ENCODE data around the gene EPM2A. TPM values are rescaled to one million over a fixed set of nuclear protein-coding genes. Genes with fewer than 3 reads are reported as not detected.

Gene EPM2A
- polyA plus RNA-seq, 2 donors, result 1.6 to 3.1 TPM

GRCh38 chr6:145629478-145629877, 105.8 kb downstream of the EPM2A start:
- no peaks in the 10 kb centered on the region for H3K27me3 ChIP-seq (ENCODE audit: control insufficient read depth in 1 of 2, insufficient read depth in 2 of 2, low read length in 2 of 2)
- WGBS, 2 donors, result 90 to 98% methylated on average over 4 of the region's 4 CpGs
- H3K36me3 ChIP-seq (ENCODE audit: control insufficient read depth in 2 of 2, insufficient read depth in 2 of 2, low read length in 1 of 2), result peaks cover 0 to 3% of the 10 kb centered on the region in 2 donors
- no peak overlapping the region for H3K4me3 ChIP-seq (ENCODE audit: low read depth in 1 of 2, low read length in 2 of 2)
- peaks cover 0 to 3% of the 10 kb centered on the region in 2 donors for H3K4me1 ChIP-seq (ENCODE audit: control insufficient read depth in 2 of 2, insufficient read depth in 2 of 2, low read length in 1 of 2)
- no peak overlapping the region for H3K27ac ChIP-seq (ENCODE audit: low read depth in 2 of 2, low read length in 1 of 2)
- peaks cover 0 to 2% of the 10 kb centered on the region in 2 donors for H3K9me3 ChIP-seq (ENCODE audit: control insufficient read depth in 2 of 2, insufficient read depth in 1 of 2, low read depth in 1 of 2, low read length in 1 of 2)

- Histone ChIP-seq H3K4me1 (ENCODE audit: control insufficient read depth in 2 of 2, insufficient read depth in 2 of 2, low read length in 1 of 2) (no peaks in the 10 kb centered on the region), H3K27ac (ENCODE audit: low read depth in 2 of 2, low read length in 1 of 2) (no peak overlapping the region), H3K9me3 (ENCODE audit: control insufficient read depth in 2 of 2, insufficient read depth in 1 of 2, low read depth in 1 of 2, low read length in 1 of 2) (no peaks in the 10 kb centered on the region), H3K4me3 (ENCODE audit: low read depth in 1 of 2, low read length in 2 of 2) (no peak overlapping the region), H3K27me3 (ENCODE audit: control insufficient read depth in 1 of 2, insufficient read depth in 2 of 2, low read length in 2 of 2) (no peaks in the 10 kb centered on the region), H3K36me3 (ENCODE audit: control insufficient read depth in 2 of 2, insufficient read depth in 2 of 2, low read length in 1 of 2) (peaks cover 0 to 3% of the 10 kb centered on the region in 2 donors)
- 96 to 97% methylated on average over 17 of the region's 17 CpGs for WGBS, 2 donors
Observed at GRCh38 chr6:145627451-145627850, 107.9 kb downstream of the EPM2A start.

GRCh38 chr6:145626857-145627256, 108.5 kb downstream of the EPM2A start:
- Histone ChIP-seq H3K36me3 (ENCODE audit: control insufficient read depth in 2 of 2, insufficient read depth in 2 of 2, low read length in 1 of 2) (peaks cover 0 to 3% of the 10 kb centered on the region in 2 donors), H3K27me3 (ENCODE audit: control insufficient read depth in 1 of 2, insufficient read depth in 2 of 2, low read length in 2 of 2) (no peaks in the 10 kb centered on the region), H3K27ac (ENCODE audit: low read depth in 2 of 2, low read length in 1 of 2) (no peak overlapping the region), H3K9me3 (ENCODE audit: control insufficient read depth in 2 of 2, insufficient read depth in 1 of 2, low read depth in 1 of 2, low read length in 1 of 2) (no peaks in the 10 kb centered on the region), H3K4me1 (ENCODE audit: control insufficient read depth in 2 of 2, insufficient read depth in 2 of 2, low read length in 1 of 2) (no peaks in the 10 kb centered on the region), H3K4me3 (ENCODE audit: low read depth in 1 of 2, low read length in 2 of 2) (no peak overlapping the region)
- WGBS, 2 donors, result 82 to 91% methylated on average over 7 of the region's 7 CpGs

- no peaks in the 10 kb centered on the region for H3K4me1 ChIP-seq (ENCODE audit: control insufficient read depth in 2 of 2, insufficient read depth in 2 of 2, low read length in 1 of 2)
- no peak overlapping the region for H3K27ac ChIP-seq (ENCODE audit: low read depth in 2 of 2, low read length in 1 of 2)
- no peaks in the 10 kb centered on the region for H3K9me3 ChIP-seq (ENCODE audit: control insufficient read depth in 2 of 2, insufficient read depth in 1 of 2, low read depth in 1 of 2, low read length in 1 of 2)
- H3K36me3 ChIP-seq (ENCODE audit: control insufficient read depth in 2 of 2, insufficient read depth in 2 of 2, low read length in 1 of 2), result peaks cover 0 to 3% of the 10 kb centered on the region in 2 donors
- H3K4me3 ChIP-seq (ENCODE audit: low read depth in 1 of 2, low read length in 2 of 2), result no peak overlapping the region
- 95 to 97% methylated on average over 1 of the region's 1 CpG for WGBS, 2 donors
- H3K27me3 ChIP-seq (ENCODE audit: control insufficient read depth in 1 of 2, insufficient read depth in 2 of 2, low read length in 2 of 2), result no peaks in the 10 kb centered on the region
Observed at GRCh38 chr6:145623231-145623630, 112.1 kb downstream of the EPM2A start.

- WGBS, 2 donors, result 67 to 85% methylated on average over 1 of the region's 1 CpG
- Histone ChIP-seq H3K9me3 (ENCODE audit: control insufficient read depth in 2 of 2, insufficient read depth in 1 of 2, low read depth in 1 of 2, low read length in 1 of 2) (no peaks in the 10 kb centered on the region), H3K4me1 (ENCODE audit: control insufficient read depth in 2 of 2, insufficient read depth in 2 of 2, low read length in 1 of 2) (no peaks in the 10 kb centered on the region), H3K4me3 (ENCODE audit: low read depth in 1 of 2, low read length in 2 of 2) (no peak overlapping the region), H3K27ac (ENCODE audit: low read depth in 2 of 2, low read length in 1 of 2) (no peak overlapping the region), H3K36me3 (ENCODE audit: control insufficient read depth in 2 of 2, insufficient read depth in 2 of 2, low read length in 1 of 2) (no peaks in the 10 kb centered on the region), H3K27me3 (ENCODE audit: control insufficient read depth in 1 of 2, insufficient read depth in 2 of 2, low read length in 2 of 2) (no peaks in the 10 kb centered on the region)
Observed at GRCh38 chr6:145621776-145622175, 113.5 kb downstream of the EPM2A start.

GRCh38 chr6:145620088-145620487, 115.2 kb downstream of the EPM2A start:
- H3K27ac ChIP-seq (ENCODE audit: low read depth in 2 of 2, low read length in 1 of 2), result no peak overlapping the region
- H3K4me3 ChIP-seq (ENCODE audit: low read depth in 1 of 2, low read length in 2 of 2), result no peak overlapping the region
- no peaks in the 10 kb centered on the region for H3K27me3 ChIP-seq (ENCODE audit: control insufficient read depth in 1 of 2, insufficient read depth in 2 of 2, low read length in 2 of 2)
- WGBS, 2 donors, result 90 to 93% methylated on average over 7 of the region's 7 CpGs
- no peaks in the 10 kb centered on the region for H3K36me3 ChIP-seq (ENCODE audit: control insufficient read depth in 2 of 2, insufficient read depth in 2 of 2, low read length in 1 of 2)
- H3K4me1 ChIP-seq (ENCODE audit: control insufficient read depth in 2 of 2, insufficient read depth in 2 of 2, low read length in 1 of 2), result no peaks in the 10 kb centered on the region
- H3K9me3 ChIP-seq (ENCODE audit: control insufficient read depth in 2 of 2, insufficient read depth in 1 of 2, low read depth in 1 of 2, low read length in 1 of 2), result no peaks in the 10 kb centered on the region

GRCh38 chr6:145609521-145609920, 125.8 kb downstream of the EPM2A start:
- no peaks in the 10 kb centered on the region for H3K36me3 ChIP-seq (ENCODE audit: control insufficient read depth in 2 of 2, insufficient read depth in 2 of 2, low read length in 1 of 2)
- WGBS, 2 donors, result 60 to 71% methylated on average over 1 of the region's 1 CpG
- H3K27me3 ChIP-seq (ENCODE audit: control insufficient read depth in 1 of 2, insufficient read depth in 2 of 2, low read length in 2 of 2), result no peaks in the 10 kb centered on the region

GRCh38 chr6:145608850-145609249, 126.5 kb downstream of the EPM2A start:
- Histone ChIP-seq H3K27me3 (ENCODE audit: control insufficient read depth in 1 of 2, insufficient read depth in 2 of 2, low read length in 2 of 2) (no peaks in the 10 kb centered on the region), H3K9me3 (ENCODE audit: control insufficient read depth in 2 of 2, insufficient read depth in 1 of 2, low read depth in 1 of 2, low read length in 1 of 2) (no peaks in the 10 kb centered on the region), H3K4me3 (ENCODE audit: low read depth in 1 of 2, low read length in 2 of 2) (no peak overlapping the region), H3K36me3 (ENCODE audit: control insufficient read depth in 2 of 2, insufficient read depth in 2 of 2, low read length in 1 of 2) (no peaks in the 10 kb centered on the region), H3K4me1 (ENCODE audit: control insufficient read depth in 2 of 2, insufficient read depth in 2 of 2, low read length in 1 of 2) (no peaks in the 10 kb centered on the region), H3K27ac (ENCODE audit: low read depth in 2 of 2, low read length in 1 of 2) (no peak overlapping the region)
- WGBS, 2 donors, result 79 to 88% methylated on average over 1 of the region's 1 CpG

More at GRCh38 chr6:145609521-145609920, 125.8 kb downstream of the EPM2A start:
- Histone ChIP-seq H3K27ac (ENCODE audit: low read depth in 2 of 2, low read length in 1 of 2) (no peak overlapping the region), H3K9me3 (ENCODE audit: control insufficient read depth in 2 of 2, insufficient read depth in 1 of 2, low read depth in 1 of 2, low read length in 1 of 2) (no peaks in the 10 kb centered on the region), H3K4me3 (ENCODE audit: low read depth in 1 of 2, low read length in 2 of 2) (no peak overlapping the region), H3K4me1 (ENCODE audit: control insufficient read depth in 2 of 2, insufficient read depth in 2 of 2, low read length in 1 of 2) (no peaks in the 10 kb centered on the region)

GRCh38 chr6:145603991-145604390, 131.3 kb downstream of the EPM2A start:
- WGBS, 2 donors, result 82% methylated on average over 1 of the region's 1 CpG
- Histone ChIP-seq H3K27ac (ENCODE audit: low read depth in 2 of 2, low read length in 1 of 2) (no peak overlapping the region), H3K36me3 (ENCODE audit: control insufficient read depth in 2 of 2, insufficient read depth in 2 of 2, low read length in 1 of 2) (no peaks in the 10 kb centered on the region), H3K4me3 (ENCODE audit: low read depth in 1 of 2, low read length in 2 of 2) (no peak overlapping the region), H3K9me3 (ENCODE audit: control insufficient read depth in 2 of 2, insufficient read depth in 1 of 2, low read depth in 1 of 2, low read length in 1 of 2) (no peaks in the 10 kb centered on the region), H3K4me1 (ENCODE audit: control insufficient read depth in 2 of 2, insufficient read depth in 2 of 2, low read length in 1 of 2) (no peaks in the 10 kb centered on the region), H3K27me3 (ENCODE audit: control insufficient read depth in 1 of 2, insufficient read depth in 2 of 2, low read length in 2 of 2) (no peaks in the 10 kb centered on the region)

- H3K27ac ChIP-seq (ENCODE audit: low read depth in 2 of 2, low read length in 1 of 2), result no peak overlapping the region
- no peaks in the 10 kb centered on the region for H3K9me3 ChIP-seq (ENCODE audit: control insufficient read depth in 2 of 2, insufficient read depth in 1 of 2, low read depth in 1 of 2, low read length in 1 of 2)
- no peaks in the 10 kb centered on the region for H3K27me3 ChIP-seq (ENCODE audit: control insufficient read depth in 1 of 2, insufficient read depth in 2 of 2, low read length in 2 of 2)
- no peaks in the 10 kb centered on the region for H3K4me1 ChIP-seq (ENCODE audit: control insufficient read depth in 2 of 2, insufficient read depth in 2 of 2, low read length in 1 of 2)
- H3K4me3 ChIP-seq (ENCODE audit: low read depth in 1 of 2, low read length in 2 of 2), result no peak overlapping the region
- H3K36me3 ChIP-seq (ENCODE audit: control insufficient read depth in 2 of 2, insufficient read depth in 2 of 2, low read length in 1 of 2), result no peaks in the 10 kb centered on the region
Observed at GRCh38 chr6:145603424-145603833, 131.9 kb downstream of the EPM2A start.

Data from esophagus (tissue), 2 donors.